ENCODE measurements around the gene ZSCAN2.

- TF ChIP-seq POLR2A (IDR thresholded peaks at IDR 0.05): no peak
- TF ChIP-seq, protein P1, sequence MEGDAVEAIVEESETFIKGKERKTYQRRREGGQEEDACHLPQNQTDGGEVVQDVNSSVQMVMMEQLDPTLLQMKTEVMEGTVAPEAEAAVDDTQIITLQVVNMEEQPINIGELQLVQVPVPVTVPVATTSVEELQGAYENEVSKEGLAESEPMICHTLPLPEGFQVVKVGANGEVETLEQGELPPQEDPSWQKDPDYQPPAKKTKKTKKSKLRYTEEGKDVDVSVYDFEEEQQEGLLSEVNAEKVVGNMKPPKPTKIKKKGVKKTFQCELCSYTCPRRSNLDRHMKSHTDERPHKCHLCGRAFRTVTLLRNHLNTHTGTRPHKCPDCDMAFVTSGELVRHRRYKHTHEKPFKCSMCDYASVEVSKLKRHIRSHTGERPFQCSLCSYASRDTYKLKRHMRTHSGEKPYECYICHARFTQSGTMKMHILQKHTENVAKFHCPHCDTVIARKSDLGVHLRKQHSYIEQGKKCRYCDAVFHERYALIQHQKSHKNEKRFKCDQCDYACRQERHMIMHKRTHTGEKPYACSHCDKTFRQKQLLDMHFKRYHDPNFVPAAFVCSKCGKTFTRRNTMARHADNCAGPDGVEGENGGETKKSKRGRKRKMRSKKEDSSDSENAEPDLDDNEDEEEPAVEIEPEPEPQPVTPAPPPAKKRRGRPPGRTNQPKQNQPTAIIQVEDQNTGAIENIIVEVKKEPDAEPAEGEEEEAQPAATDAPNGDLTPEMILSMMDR (IDR thresholded peaks at IDR 0.05): no peak
- TF ChIP-seq POLR2AphosphoS5 (IDR thresholded peaks at IDR 0.05): no peak
These were observed 5.1 kb upstream of the ZSCAN2 start for GRCh38 chr15:84595660-84596059.
